SW480 (cell line): Measurements from ENCODE around the gene RNF19B.
"Not testable (repeated sequence)": the region's sequence is repeated elsewhere in the genome, so short reads cannot be mapped to it uniquely, and the experiment has no call there.

Experiments used
- DNase-seq: peaks from one replicate; pipeline ENCODE4 v3.0.0-alpha.2; 2016; ENCODE audit warnings: low spot score

Gene RNF19B, protein sequence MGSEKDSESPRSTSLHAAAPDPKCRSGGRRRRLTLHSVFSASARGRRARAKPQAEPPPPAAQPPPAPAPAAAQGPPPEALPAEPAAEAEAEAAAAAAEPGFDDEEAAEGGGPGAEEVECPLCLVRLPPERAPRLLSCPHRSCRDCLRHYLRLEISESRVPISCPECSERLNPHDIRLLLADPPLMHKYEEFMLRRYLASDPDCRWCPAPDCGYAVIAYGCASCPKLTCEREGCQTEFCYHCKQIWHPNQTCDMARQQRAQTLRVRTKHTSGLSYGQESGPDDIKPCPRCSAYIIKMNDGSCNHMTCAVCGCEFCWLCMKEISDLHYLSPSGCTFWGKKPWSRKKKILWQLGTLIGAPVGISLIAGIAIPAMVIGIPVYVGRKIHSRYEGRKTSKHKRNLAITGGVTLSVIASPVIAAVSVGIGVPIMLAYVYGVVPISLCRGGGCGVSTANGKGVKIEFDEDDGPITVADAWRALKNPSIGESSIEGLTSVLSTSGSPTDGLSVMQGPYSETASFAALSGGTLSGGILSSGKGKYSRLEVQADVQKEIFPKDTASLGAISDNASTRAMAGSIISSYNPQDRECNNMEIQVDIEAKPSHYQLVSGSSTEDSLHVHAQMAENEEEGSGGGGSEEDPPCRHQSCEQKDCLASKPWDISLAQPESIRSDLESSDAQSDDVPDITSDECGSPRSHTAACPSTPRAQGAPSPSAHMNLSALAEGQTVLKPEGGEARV

DNA sequence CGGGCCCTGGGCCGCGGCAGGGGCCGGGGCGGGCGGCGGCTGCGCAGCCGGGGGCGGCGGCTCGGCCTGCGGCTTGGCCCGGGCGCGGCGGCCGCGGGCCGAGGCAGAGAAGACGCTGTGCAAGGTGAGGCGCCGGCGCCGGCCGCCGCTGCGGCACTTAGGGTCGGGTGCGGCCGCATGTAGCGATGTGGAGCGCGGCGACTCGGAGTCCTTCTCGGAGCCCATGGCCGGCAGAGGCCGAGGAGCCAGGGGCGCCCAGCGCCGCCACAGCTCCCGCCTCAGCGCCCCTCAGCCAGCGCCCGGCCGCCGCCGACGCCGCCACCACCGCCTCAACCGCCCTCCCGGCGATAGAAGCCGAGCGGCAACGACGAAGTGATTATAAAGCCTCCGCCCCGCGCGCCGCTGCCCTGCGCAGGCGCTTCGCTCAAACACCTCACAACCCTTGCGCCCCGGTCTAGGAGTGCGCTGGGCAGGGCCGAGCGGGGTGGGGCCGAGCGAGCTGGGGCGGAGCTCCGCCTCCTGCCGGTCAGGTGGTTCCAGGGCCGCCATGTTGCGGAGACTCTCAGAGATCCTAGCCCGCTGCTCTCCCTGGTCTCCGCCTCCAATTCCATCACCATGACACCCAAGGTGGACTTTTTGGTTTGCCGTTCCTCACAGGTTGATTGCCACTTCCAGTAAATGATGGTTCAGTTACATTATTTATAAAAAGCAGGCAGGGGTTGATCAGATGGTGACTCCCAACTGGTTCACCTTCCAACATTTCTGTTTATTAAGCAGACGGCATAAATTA, at the start of gene RNF19B:
Gene RNF19B, minus strand, starts transcription at position 349 of the 790 bp plus-strand sequence. Its CDS starts 124 bp downstream, at position 225.
- peak; percentile 92 for DNase-seq

DNA sequence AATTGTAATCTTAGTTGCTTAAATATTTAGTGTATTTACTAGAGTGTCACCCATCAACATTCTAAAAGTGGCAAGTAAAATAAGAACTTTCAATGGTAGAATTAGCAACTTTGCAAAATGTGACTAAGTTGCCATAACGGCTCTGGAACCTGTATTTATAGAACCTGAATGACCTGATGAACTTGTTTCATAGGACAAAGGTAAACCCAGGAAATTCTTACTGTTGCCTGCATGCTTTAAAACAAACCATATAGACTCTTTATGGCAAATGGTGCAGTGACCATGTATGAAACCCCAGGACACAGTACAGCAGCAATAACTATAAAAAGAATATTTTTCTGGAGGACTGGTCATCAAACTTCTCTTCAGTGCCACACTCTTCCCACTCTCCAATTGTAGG, 49.2 kb upstream of the RNF19B start:
- DNase-seq: no peak

DNA sequence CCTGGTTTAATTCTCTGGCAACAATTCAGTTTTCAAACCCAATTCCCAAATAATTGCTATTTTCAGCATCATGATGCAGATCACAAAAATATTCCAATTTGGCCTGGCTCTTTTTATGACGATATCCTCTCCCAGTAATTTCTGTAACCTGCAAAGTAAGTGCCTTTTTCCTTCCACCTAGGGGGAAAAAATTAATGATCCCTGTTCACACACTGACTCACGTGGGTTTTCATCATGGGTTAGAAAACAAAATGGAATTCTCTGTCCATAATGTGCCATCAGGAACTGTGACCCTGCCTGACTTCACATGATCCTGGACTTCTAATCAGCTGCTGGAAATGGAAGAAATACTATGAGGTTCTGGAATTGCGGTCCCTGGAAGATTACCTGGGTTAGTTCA, 47.6 kb upstream of the RNF19B start:
- no peak for DNase-seq

GRCh38 chr1:33010932-33011731, 46.5 kb upstream of the RNF19B start:
- DNase-seq: no peak

- DNase-seq: no peak
Observed at GRCh38 chr1:33009561-33009960, 45.0 kb upstream of the RNF19B start.

DNA sequence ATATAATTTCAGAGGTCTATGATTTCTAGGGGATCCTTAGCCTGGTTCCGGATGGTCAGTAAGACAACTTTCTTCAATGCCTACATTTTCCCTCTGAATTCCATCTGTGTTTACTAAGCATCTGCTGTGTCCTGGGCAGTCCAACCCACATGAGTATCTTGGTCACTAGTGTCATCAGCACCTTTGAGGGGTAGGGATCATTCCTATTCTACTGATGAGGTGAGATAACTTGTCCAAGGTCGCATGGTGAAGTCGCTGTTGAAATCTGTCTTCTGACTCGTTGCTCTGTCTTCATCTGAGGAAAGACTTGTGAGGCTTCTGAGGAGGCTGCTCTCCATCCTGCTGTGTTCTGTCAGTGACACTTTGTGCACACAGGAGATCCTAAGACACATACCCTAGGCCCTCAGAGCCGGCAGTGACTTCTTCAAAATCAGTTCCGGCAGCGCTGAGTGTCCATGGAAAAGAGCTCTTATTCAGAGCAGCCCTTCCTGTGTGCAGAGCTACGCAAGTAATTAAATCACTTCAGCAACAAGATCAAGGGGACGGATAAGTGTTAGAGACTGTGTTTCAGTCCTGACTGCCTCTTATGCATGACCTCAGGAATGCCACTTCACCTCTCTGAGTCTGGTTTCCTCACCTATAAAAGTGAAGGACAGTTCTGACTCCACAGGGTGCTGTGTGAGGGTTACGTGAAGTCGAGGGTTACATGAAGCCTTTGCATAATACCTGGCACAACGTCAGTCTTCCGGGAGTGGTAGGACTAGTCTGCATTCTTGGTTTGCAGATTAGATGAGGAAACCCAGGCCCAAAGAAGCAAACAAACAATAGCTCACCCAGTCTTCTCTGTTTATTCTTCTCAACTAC, 43.7 kb upstream of the RNF19B start:
- DNase-seq: no peak

GRCh38 chr1:33007190-33008050, 42.8 kb upstream of the RNF19B start:
- peak; percentile 78 for DNase-seq

DNA sequence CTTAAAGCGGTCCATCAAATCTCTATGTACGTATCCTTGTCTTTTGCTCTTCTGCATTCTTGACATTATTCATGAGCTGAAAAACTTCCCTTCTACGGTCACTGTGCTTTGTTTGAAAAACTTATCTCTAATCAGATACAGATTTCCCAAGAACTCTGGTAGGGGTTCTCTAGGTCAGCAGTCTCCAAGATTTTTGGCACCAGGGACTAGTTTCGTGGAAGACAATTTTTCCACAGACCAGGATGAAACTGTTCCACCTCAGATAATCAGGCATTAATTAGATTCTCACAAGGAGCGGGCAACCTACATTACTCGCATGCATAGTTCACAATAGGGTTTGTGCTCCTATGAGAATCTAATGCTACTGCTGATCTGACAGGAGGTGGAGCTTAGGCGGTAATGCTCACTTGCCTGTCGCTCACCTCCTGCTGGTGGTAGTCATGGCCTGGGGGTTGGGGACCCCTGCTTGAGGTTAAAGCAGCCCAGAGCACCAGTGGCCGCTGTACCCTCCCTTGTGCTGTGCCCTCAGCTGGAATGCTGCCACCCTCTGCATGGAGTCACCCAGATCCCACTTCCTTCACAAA, 41.3 kb upstream of the RNF19B start:
- DNase-seq: no peak

DNA sequence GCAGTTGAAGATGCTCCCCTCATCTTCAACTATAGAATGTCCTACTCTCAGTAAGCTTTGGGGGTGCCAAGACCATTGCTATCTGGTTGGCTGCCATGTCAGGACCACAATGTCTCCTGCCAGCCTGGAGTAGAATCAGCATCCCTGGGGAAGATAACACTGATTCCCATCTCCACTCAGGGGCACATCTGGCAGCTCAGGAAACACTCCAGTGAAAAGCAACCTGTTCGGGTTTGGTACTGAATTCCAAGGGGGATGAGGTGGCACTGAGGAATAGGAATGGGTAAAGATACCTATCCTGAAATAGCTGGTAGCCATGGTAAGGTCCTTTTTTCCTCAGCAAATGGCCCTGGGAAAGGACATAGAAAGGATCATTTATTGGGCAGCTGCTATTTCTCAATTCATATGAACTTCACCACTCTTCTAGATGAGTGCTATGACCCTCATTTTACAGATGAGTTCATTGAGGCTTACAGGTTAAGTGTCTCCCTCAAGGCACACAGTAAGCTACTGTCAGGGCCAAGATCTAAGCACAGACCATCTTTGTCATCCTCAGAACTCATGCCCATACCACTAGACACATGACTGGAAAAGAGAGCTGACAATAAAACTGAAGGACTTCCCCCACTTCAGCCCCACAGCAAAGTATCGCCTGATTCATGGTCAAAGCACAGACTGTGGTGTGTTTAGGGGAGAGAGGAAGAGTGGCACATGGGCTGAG, 40.7 kb upstream of the RNF19B start:
- no peak for DNase-seq

- DNase-seq: no peak
Observed at GRCh38 chr1:33004613-33005012, 40.0 kb upstream of the RNF19B start.

GRCh38 chr1:33003657-33004056, 39.0 kb upstream of the RNF19B start:
- DNase-seq: no peak

DNA sequence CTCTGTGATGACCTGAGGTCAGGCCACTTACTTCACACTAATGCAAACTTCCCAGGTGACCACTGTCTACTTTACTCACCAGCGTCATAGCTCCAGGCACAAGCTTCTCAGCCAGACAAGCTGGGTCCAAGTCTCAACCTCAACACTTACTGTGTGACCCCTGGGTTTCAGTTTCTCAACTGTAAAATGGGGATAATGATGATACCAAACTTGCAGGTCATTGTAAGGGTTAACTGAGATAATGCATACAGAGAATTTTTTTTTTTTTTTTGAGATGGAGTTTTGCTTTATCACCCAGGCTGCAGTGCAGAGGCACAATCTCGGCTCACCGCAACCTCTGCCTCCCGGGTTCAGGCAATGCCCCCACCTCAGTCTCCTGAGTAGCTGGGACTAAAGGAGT, 37.4 kb upstream of the RNF19B start:
- DNase-seq: no peak

DNA sequence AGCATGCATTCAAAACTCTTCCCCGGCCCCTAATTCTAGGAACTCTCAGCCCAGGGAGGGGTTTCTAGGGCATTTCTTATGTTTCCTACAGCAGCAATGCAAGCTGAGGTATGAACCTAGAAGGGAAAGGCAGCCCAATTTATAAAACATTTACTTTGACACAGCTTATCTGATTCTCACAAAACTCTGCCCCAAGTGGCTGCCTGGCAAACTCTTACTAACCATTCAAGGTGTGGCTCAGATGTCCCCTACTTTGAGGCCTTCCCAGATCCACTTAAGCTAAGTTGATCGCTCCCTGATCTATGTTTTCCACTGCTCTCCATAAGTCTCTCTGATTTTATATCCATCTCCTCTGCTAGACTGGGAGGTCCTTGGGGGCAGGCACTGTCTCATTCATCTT, 36.7 kb upstream of the RNF19B start:
- peak; percentile 25 for DNase-seq

DNA sequence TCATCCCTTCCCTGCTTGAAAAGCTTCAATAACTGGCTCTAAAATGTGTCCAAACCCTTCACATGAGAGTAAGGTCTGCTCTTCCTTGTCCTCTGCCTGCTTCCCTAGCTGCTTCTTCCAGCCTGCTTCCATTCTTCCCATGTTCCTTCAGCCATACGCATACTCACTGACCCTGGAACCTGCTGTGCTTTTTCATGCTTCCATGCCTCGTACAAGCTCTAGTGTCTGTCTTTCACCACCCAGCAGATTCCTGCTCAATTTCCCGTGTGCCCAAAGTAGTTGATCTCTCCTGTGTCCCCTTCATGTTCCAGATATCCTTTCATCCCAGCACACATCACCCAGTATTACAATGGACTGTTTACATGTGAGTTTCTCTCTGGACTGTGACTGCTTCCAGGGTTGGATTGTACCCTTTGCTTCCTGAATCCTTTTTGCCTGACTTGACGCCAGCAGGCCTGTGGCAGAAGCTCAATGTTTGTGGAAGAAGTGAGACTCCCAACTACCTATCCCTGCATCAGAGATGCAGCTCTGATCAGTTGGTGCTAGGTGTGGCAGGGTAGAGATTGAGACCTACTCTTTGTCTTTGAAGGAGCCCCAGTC, 35.9 kb upstream of the RNF19B start:
- DNase-seq: no peak

GRCh38 chr1:32998997-32999396, 34.4 kb upstream of the RNF19B start:
- DNase-seq: no peak

DNA sequence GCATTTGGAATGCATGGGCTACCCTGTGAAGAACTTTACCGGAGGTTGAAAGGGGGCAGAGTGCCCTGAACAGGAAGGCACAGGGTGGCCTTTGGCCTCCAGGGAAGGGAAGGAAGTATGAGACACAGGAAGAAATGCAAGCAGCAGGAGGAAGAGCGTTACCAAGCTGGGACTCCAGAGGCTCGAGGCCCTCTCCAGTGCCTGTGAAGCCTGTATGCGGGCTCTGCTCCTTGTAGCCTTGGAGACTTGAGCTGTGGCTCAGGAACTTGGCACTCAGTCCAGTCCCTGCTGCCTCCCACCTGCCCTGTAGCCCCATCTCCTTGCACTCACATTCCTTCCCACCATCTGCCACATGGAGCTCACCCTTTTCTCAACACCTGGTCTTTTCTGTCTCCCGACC, 33.5 kb upstream of the RNF19B start:
- no peak for DNase-seq

DNA sequence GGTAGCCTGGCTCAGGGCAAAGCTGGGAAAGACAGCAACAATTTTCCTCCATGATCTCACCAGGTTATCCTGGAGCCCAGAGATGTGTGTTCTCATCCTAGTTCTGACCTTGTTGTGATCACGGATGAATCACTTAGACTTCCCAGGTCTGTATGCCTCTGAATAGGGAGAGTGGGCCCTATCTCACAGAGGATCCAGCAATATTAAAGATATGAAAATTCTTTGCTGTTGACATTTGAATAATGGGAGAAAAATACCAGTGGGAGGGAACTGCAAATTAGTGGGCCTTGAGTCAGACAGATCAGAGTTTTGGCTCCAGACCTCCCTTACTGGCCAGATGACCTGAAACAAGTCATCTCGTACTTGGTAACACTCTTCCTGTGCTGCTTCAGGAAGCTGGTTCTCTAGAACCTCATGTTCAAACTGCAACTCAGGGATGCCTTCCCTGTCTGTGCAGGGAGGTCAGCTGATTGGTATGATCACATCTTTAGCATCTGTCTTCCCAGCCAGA, 32.8 kb upstream of the RNF19B start:
- DNase-seq: no peak

- not testable (repeated sequence) for DNase-seq
Observed at GRCh38 chr1:32993324-32993636, 28.7 kb upstream of the RNF19B start.
